ENCODE results near the gene GPN2.

DNA sequence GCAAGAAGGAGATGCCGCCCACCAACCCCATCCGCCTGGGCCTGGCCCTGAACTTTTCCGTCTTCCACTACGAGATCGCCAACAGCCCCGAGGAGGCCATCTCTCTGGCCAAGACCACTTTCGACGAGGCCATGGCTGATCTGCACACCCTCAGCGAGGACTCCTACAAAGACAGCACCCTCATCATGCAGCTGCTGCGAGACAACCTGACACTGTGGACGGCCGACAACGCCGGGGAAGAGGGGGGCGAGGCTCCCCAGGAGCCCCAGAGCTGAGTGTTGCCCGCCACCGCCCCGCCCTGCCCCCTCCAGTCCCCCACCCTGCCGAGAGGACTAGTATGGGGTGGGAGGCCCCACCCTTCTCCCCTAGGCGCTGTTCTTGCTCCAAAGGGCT, 26.4 kb downstream of the GPN2 start:
- TF ChIP-seq EZH2 (IDR thresholded peaks at IDR 0.05; ENCODE audit: low read depth) = no peak
- no peak for TF ChIP-seq CTCF (conservative IDR thresholded peaks at IDR 0.05)

All from PC-9 (cell line).